Inflammatory macrophage treated with lipopolysaccharide for 4 hours (primary cell): ENCODE data around the gene TAS2R5.
"Not testable (repeated sequence)": the region's sequence is repeated elsewhere in the genome, so short reads cannot be mapped to it uniquely, and the experiment has no call there.

Experiments used
- DNase-seq: peaks from one replicate; pipeline ENCODE4 v3.0.0-alpha.2; 2020

Gene TAS2R5

GRCh38 chr7:141789917-141790316, at the start of gene TAS2R5:
TSS of gene TAS2R5 (plus strand) at chr7:141790217. CDS start at chr7:141790362, 145 bp downstream.
- no peak for DNase-seq

DNA sequence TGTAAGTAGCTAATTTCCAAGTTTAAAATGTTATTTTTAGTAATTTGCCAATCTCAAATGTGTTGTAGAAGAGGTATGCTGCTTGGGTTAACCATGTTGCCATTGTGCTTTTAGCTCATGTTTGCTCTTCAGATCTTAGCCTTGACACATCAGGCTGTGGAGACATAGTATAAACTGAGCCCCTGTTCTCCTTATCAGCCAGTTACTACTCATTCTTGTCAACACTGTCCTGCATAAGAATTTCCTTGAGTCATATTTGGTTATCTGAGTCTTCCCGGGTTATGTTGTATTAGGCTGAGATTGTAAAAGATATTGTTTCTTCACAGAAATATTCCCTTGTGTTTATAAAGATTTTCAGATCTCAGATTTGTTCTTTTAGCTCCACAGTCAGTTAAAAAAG, 47.8 kb upstream of the TAS2R5 start:
- DNase-seq = no peak

DNA sequence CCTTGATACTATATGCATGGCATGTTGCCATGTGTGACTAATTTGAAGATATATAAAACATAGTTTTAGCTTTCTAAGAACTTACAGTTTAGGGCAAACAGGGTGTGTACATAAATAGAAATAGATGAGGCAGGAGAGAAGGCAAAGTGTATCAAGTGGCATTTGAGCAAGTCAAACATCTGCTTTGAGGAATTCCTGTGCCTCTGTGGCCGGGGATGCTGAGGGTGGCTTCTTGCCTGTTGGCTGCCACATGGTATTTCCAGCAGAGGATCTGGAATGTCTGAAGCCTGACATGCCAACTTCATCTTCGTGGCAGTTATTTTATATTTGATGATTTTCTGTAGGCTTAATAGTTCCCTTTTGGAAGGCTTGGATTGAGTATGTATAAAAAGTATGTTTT, 45.9 kb upstream of the TAS2R5 start:
- DNase-seq = no peak

GRCh38 chr7:141748396-141748795, 41.6 kb upstream of the TAS2R5 start:
- no peak for DNase-seq

GRCh38 chr7:141751904-141752303, 38.1 kb upstream of the TAS2R5 start:
- not testable (repeated sequence) for DNase-seq

DNA sequence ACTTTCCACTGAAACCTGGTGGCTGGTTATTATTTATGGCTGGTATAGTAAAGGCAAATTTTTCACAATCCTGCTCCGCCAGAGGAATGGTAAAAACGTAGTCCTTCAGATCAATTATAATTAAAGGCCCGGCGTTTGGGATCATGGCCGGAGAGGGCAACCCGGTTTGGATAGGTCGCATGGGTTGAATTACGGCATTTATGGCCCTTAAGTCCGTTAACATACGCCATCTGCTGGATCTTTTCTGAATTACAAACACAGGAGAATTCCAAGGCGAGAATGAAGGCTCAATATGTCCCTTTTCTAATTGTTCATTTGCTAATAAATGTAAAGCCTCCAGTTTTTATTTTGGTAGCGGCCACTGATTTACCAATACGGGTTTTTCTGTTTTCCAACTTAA, 37.4 kb upstream of the TAS2R5 start:
- no peak for DNase-seq

DNA sequence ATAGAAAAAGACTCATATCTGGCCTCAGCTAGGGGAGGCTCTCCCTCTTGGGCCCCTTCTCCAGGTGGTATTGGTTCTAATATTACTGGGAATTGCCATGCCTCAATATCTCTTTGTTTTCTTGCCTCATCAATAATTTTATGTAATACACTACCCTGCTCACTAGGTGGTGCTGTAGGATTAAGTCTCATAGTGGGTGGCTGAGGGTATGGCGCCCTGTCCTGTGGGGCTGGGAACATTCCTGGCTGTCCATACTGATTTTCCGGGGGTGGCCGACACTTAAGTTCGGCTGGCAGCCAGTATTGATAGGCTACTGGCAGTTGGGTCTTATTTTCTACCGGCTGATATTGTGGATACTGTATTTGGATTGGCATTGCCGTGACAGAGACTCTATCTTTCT, 35.1 kb upstream of the TAS2R5 start:
- DNase-seq = peak; percentile 32

DNA sequence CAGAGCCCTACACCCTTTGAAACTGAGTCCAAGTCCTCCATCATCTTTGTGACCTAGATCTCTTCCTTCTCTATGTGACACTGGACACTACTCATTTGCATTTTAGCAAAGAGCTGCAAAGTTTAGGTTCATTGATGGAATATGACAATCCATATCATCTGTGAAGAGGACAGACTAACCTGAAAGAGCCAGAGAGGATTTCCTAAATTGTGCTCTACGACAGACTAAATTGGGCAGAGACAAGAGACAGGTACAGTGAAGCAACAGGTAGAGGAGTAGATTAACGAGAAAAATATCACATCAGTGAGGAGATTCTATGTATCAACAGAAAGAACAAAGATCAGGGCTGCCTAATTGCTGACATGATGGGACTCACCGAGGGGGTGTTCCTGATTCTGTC, 26.2 kb upstream of the TAS2R5 start, which contains the start of gene TAS2R3:
Gene TAS2R3 (plus strand): TSS at position 301 of the 400 bp plus-strand sequence. CDS start 62 bp downstream, at position 363.
- DNase-seq = no peak

GRCh38 chr7:141770083-141770583, 19.9 kb upstream of the TAS2R5 start:
- DNase-seq = not testable (repeated sequence)

DNA sequence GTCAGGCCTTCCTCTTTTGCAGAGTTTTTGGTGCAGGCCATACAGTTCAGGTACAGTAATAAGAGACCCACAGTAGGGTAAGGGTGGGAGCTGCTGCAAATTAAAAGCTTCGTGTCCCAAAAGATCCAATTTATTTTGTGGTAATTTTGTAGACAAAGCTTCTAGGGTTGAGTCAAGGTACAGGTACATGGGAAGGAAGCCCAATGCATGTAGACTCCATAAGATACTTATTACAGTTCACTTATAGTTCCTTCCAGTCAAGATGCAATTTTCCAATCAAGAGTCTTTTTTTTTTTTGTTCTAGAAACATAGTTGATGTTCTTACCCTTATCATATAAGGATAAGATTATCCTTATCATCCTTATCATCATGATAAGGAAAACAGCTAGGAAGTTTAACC, 13.6 kb upstream of the TAS2R5 start, which contains the start of gene TAS2R4:
Gene TAS2R4 (plus strand): TSS at position 301 of the 400 bp plus-strand sequence. CDS start 1,815 bp downstream, outside the sequence.
- DNase-seq = no peak

GRCh38 chr7:141785706-141786552, 4.1 kb upstream of the TAS2R5 start:
- DNase-seq = peak; percentile 60

DNA sequence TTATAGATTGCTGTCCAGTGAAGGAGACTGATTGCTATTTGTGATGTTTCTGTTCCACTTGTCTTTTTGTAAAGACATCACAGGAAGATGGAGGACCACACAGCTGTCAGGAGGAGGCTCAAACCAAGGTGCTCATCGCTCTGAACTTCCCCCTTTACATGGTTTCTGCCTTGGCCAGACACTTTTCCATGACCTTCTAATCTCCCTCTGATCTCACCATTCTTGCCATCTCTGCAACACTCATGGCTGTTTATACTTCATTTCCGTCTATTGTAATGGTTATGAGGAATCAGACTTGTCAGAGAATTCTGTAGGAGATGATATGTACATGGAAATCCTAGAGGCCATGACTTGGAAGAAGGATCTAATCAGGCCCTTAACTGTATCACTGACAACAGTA, 1.7 kb upstream of the TAS2R5 start:
- no peak for DNase-seq

- no peak for DNase-seq
These were observed 2.5 kb downstream of the TAS2R5 start for GRCh38 chr7:141792526-141792925.

DNA sequence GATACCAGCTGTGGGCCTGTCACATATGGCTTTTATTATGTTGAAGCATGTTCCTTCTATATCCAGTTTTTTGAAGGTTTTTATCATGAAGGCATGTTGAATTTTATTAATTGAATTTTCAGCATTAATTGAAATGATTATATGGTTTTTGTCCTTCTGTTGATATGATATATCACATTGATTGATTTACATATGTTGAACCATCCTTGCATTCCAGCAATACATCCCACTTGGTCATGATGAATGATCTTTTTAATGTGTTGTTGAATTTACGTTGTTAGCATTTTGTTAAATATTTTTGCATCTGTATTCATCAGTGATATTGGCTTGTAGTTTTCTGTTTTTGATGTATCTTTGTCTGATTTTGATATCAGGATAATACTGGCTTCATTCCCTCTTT, 30.1 kb downstream of the TAS2R5 start:
- DNase-seq = no peak

- not testable (repeated sequence) for DNase-seq
These were observed 32.4 kb downstream of the TAS2R5 start for GRCh38 chr7:141822432-141822831.

GRCh38 chr7:141837683-141838082, 47.7 kb downstream of the TAS2R5 start:
- DNase-seq = no peak

GRCh38 chr7:141838581-141838980, 48.6 kb downstream of the TAS2R5 start:
- DNase-seq = no peak

DNA sequence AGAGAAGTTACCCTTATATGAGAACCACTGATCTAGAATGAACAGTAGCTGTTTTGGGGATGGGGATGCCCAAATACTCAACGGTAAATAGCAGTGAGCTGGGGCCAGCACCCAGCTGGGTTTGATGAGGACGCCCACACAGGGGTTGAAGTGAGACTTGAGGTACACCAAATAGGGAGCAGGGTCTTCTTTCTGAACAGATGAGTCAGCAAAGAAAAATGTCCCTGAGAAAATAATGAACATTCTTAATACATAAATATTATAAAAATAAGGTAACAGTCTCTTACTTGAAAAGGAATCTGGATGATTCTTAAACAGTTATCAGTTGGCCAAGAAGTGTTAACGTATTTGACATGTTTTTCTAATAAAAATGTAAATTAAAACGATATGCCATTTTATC, 49.2 kb downstream of the TAS2R5 start:
- no peak for DNase-seq

GRCh38 chr7:141840708-141841107, 50.7 kb downstream of the TAS2R5 start:
- no peak for DNase-seq
